NCI-H748 (cell line): ENCODE results near the gene PCGF1.
A peak's percentile ranks its signal among the peaks of the same experiment; 100 is the strongest.

ENCODE experiments used
- DNase-seq: peaks from one replicate; lab custom pipeline; 2025; ENCODE audit not compliant: unreplicated experiment; lab: John Stamatoyannopoulos, UW

PCGF1 gene

GRCh38 chr2:74507145-74507925 lies at the start of gene PCGF1:
PCGF1 (minus strand) TSS chr2:74507695; CDS start chr2:74507668, 27 bp downstream.
- DNase-seq: peak; percentile 98

- no peak for DNase-seq
These were observed 49.4 kb upstream of the PCGF1 start for GRCh38 chr2:74556831-74557370.

- no peak for DNase-seq
These were observed 48.7 kb upstream of the PCGF1 start for GRCh38 chr2:74556159-74556558.

- no peak for DNase-seq
These were observed 48.2 kb upstream of the PCGF1 start for GRCh38 chr2:74555610-74556103.

GRCh38 chr2:74554820-74555531 lies 47.5 kb upstream of the PCGF1 start:
- DNase-seq: peak; percentile 66

- peak; percentile 74 for DNase-seq
These were observed 46.7 kb upstream of the PCGF1 start, which contains the start of the genes DOK1 and LOXL3 for GRCh38 chr2:74553892-74554819. DOK1 (plus strand) TSS chr2:74554720; CDS start chr2:74554755, 35 bp downstream. LOXL3 (minus strand) TSS chr2:74553942; CDS start chr2:74552634, 1,308 bp downstream.

GRCh38 chr2:74552914-74553811 lies 45.7 kb upstream of the PCGF1 start:
- DNase-seq: peak; percentile 15

- no peak for DNase-seq
These were observed 44.7 kb upstream of the PCGF1 start for GRCh38 chr2:74551942-74552913.

GRCh38 chr2:74551530-74551929 lies 44.0 kb upstream of the PCGF1 start:
- no peak for DNase-seq

GRCh38 chr2:74550231-74550630 lies 42.7 kb upstream of the PCGF1 start:
- no peak for DNase-seq

- peak; percentile 78 for DNase-seq
These were observed 41.7 kb upstream of the PCGF1 start for GRCh38 chr2:74548900-74549826.

- peak; percentile 56 for DNase-seq
These were observed 40.9 kb upstream of the PCGF1 start for GRCh38 chr2:74548285-74548899.

- no peak for DNase-seq
These were observed 38.5 kb upstream of the PCGF1 start for GRCh38 chr2:74546004-74546403.

GRCh38 chr2:74544634-74545033 lies 37.1 kb upstream of the PCGF1 start:
- DNase-seq: no peak

GRCh38 chr2:74542978-74543377 lies 35.5 kb upstream of the PCGF1 start:
- DNase-seq: no peak

- no peak for DNase-seq
These were observed 32.8 kb upstream of the PCGF1 start for GRCh38 chr2:74540291-74540690.

- no peak for DNase-seq
These were observed 31.4 kb upstream of the PCGF1 start for GRCh38 chr2:74538881-74539339.
